Measurements from ENCODE around the gene SLC17A5.
"Not testable (repeated sequence)": the region's sequence is repeated elsewhere in the genome, so short reads cannot be mapped to it uniquely, and the experiment has no call there.

GRCh38 chr6:73572531-73572930 is 81.3 kb downstream of the SLC17A5 start:
- not testable (repeated sequence) for TF ChIP-seq CTCF (conservative IDR thresholded peaks at IDR 0.05; ENCODE audit: low read length); EZH2phosphoT487 (IDR thresholded peaks at IDR 0.05; ENCODE audit: borderline replicate concordance, low read depth, low read length)
